Measurements from ENCODE around the gene FBXO2. TPM values are rescaled to one million over a fixed set of nuclear protein-coding genes. Genes with fewer than 3 reads are reported as not detected.

FBXO2 gene, protein sequence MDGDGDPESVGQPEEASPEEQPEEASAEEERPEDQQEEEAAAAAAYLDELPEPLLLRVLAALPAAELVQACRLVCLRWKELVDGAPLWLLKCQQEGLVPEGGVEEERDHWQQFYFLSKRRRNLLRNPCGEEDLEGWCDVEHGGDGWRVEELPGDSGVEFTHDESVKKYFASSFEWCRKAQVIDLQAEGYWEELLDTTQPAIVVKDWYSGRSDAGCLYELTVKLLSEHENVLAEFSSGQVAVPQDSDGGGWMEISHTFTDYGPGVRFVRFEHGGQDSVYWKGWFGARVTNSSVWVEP
- 22.0 TPM for total RNA-seq

DNA sequence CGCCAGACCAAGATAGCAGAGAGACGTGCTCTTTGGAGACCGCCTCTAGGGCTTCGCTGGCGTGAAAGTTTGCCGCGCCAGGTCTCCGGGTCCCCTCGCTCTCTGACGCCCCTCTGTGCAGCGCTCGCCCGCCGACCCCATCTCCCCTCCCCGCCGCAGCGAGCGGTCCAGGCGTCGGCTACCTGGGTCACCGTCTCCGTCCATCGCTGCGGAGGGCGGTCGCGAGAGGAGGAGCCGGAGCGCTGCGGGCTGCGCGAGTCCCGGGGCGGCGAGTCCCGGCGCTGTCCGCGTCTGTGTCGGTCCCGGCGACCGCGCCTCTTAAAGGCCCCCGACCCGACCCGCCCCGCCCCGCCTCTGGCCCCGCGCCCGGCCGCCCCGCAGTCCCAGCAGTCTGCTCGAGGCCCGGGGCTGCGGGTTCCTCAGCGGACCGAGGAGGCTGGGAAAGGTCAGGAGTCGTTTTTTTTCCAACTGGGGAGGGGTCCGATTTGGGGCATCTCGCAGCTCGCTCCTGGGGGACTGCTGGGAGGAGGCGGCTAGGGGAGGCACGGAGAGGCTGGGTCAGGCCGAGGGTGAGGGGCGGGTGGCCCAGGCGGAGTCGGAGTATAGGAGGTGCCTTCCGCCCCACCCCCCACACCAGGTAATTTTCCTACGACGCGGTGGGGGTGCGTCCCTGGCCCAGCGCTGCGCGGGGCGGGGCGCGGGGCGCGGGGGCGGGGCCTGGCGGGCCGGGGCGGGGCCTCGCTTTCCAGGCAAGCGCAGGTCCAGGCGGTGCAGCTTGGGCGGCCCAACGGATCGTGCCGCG is at the start of gene FBXO2, which contains the start of gene FBXO44:
Gene FBXO2, minus strand, starts transcription at position 293 of the 802 bp plus-strand sequence. Its CDS starts 89 bp downstream, at position 204.
Gene FBXO44, plus strand, starts transcription at position 741 of the 802 bp plus-strand sequence. CDS start 959 bp downstream, outside the sequence.
- peak; percentile 66 for DNase-seq (ENCODE audit: low spot score)

DNA sequence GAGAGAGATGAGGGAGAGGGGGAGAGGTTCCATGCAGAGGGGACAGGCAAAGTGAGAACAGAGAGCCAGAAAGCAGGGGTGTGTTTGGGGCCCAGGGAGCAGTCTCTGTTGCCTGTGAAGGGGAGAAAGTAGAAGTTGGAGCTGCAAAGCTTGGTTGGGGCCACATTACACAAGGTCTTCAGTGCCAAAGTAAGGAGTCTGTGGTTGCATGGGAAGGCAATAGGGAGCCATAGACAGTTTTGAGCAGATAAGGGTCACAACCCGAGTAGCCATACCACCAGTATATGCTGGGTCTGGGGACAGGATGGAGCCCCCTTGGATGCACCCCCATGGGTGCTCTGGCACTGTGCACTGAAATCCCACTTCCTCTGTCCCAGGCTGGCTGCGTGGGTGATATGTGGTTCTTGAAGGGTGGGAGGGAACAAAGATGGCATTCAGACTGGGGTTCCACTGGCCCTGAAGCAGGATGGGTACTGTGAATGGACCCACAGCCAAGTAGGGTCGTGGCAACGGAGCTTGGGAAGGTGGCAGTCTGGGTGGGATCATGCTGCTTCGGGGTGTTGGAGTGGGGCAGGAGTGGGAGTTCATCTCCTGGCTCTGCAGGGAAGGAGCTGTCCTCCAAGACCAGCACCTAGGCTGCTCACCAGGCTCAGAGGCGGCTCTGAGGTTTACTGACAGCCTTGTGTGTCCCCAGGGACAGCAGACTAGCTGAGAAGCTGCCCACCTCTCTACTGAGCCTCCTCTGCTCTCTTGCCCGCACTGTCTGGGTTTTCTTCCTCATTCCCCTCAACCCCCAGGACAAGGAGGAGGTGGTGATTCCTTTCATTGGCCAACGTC is 49.3 kb upstream of the FBXO2 start:
- no peak for DNase-seq (ENCODE audit: low spot score)

DNA sequence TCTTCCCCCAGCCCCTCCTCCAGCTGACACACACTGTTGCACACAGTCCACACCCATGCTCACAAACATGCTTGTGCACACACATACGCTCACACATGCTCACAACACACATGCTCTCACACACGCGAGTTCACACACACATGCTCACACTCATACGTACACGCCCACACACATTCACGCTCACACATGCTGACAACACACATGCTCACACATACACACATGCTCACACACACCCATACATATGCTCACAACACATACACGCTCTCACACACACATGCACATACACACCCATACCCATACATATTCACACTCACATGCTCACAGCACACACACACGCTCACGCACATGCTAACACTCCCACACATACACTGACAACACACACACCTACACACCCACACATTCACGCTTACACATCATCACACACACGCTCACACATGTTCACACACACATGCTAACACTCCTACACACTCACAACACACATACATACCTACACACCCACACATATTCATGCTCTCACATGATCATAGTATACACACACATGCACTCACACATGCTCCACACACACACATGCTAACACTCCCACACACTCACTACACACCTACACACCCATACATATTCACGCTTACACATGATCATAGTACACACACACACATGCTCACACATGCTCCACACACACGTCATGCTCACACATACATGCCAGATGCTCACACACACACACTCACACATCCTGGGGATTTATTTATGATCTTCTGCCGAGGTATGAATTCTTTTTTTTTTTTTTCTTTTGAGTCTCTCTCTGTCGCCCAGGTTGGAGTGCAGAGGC is 48.0 kb upstream of the FBXO2 start:
- no peak for DNase-seq (ENCODE audit: low spot score)

DNA sequence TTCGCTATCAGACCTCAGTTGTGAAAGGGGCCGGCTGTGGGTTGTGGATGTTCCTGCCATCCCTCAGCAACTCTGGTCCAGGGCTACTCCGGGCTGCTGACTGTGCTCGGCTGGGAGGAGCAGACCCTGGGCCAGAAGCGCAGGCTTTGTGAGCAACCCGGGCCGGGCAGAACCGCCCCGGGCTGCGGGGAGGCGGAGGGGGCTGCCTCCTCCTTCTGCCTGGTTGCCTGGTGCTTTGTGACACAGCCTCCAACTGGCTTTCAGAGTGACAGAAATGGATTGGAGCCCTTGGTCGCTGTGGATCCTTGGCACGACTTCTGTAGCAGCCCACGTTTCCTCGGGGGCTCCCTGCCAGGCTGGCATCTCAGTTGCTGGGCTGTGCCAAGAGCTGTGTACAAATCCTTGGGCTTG is 47.3 kb upstream of the FBXO2 start:
- DNase-seq (ENCODE audit: low spot score): no peak

DNA sequence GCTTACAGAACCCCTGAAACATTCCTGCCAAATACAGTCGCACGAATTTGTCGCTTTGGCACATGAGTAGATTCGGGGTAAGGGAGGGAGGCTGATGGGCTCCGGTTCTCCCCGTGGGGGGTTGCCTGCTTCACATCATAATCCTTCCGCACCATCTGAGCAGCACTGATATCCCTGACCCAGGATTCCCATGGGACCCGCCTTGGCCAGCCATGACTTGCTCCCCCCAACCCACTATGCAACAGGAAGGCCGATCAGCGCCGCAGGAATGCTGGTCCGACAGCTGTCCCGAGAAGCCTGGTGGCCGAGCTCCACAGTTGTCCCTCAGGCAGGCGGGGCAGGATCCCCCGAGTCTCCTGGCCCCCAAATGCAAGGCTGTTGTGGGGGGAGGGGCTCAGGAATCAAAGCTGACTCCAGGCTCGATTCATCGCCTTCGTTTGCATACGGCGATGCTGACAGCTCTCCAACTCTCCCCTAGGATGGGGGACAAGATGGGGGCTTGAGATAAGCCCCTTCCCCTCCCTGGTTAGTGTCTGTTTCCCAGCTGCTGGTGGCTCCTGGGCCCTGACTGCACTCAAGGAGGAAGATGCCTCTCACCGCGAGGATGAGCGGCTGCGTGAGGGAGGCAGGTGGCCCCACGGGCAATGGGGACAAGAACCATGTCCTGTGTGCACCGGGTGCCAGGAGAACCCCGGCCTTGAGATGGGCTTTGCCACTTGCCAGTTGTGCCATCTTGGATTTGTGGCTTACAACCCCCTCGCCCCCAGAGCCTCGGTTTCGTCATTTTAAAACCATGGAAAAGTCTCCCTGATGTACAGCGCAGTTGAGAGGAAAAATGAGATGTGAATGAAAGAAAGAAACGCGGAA is 46.6 kb upstream of the FBXO2 start:
- DNase-seq (ENCODE audit: low spot score): no peak

DNA sequence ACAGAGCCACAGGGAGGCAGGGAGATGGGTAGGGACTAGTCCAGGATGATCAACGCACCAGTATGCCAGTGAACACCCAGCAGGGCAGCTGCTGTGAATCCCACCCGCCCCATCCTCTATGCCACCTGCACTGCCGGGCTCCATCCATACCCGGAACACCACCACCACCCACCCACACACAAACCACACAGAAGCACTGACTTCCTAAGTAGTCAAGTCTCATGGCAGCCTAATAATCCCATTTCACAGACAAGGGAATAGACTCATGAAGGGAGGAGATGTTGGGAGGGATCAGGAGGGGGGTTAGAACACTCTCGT is 43.6 kb upstream of the FBXO2 start:
- no peak for DNase-seq (ENCODE audit: low spot score)

DNA sequence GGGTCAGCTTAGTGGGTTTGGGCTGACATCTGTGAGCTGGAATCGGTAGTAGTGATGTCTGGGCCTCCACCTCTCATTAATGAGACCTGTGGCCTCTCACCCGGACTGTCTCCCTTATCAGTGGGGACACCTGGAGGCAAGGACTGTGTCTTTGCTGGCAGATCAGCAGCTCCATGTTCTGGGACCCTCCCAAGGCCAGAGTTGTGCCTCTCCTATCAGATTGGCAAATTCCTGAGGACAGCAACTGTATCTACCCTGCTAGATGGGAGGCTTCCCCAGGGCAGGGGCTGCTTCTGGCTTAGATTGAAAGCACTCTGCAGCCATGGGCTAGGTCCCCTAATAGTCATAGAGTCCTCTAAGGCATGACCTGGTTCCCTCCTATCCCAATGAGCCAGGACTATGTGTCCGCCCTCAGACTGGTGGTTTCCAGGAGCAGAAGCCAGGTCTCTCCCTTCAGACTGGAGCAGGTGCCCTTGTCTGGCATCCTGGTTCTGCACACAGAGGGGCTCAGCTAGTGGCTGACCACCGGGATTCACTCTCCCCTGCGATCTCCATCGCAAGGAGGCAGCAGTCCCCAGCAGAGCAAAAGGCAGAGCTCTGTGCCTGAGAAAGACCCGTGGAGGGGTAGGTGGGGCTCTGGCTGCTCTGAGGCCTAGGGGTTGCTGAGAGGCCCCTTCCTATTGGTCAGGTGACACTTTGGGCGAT is 43.1 kb upstream of the FBXO2 start:
- DNase-seq (ENCODE audit: low spot score): no peak

DNA sequence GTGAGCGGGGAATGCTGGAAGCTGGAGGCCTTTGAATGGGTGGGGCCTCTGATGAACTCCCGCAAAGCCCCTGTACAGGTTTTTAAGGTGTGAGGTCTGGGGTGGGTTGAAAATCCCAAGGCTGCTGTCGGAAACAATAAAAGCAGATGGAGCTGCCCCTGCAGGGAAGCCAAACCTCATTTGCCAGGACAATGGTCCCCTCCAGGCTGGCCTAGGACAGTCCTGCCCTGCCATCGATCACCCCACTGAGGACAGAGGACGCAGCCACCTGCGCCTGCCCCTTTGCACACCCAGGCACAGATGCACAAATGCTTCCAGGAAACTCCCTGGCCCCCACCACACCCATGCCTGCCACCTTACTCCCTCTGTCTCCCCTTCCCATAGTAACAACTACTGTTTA is 41.6 kb upstream of the FBXO2 start:
- DNase-seq (ENCODE audit: low spot score): no peak

DNA sequence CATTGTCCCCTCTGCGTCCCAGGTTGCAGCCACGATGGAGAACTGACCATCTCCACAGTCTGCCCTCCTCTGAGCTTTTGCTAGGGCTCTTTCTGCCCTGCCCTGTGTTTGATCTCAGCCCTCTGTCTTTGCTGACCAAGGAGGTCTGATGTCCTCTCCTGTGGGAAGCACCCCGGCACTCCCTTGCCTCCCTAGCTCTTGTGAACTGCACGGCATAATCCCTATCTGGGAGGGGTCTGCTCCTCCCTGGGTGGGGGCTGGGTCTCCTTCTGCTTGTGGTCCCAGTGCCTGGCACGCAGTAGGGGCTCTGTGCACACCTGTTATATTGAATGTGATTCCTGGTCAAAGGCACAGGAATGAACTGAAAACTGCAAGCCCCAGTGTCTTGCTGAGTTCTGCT is 39.7 kb upstream of the FBXO2 start:
- no peak for DNase-seq (ENCODE audit: low spot score)

DNA sequence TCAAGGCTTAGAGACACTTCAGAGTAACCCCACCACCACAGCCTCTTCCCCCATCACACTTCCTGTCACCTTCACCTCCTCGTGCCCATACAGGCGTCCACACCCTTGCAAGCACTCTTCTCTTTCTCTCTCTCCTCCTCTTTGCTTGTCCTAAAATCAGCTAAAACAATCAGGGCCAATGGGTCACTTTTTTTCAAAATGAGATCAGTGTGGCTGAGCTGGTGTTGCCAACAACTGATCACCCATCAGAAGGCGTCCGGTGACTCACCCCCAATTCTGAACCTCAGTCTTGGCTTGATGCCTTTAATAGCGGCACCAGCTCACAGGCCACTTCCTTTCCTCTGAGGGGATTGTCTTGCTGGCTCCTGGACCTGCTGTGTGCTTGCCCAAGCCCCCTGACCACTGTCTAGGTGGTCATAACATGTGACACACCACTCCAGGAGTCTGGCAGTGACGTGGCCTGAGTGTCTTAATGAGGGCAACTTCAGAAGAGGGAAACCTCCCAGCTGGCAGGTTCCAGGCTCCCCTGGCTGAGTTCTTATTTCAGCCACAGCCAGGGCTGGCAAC is 38.9 kb upstream of the FBXO2 start:
- DNase-seq (ENCODE audit: low spot score): no peak

DNA sequence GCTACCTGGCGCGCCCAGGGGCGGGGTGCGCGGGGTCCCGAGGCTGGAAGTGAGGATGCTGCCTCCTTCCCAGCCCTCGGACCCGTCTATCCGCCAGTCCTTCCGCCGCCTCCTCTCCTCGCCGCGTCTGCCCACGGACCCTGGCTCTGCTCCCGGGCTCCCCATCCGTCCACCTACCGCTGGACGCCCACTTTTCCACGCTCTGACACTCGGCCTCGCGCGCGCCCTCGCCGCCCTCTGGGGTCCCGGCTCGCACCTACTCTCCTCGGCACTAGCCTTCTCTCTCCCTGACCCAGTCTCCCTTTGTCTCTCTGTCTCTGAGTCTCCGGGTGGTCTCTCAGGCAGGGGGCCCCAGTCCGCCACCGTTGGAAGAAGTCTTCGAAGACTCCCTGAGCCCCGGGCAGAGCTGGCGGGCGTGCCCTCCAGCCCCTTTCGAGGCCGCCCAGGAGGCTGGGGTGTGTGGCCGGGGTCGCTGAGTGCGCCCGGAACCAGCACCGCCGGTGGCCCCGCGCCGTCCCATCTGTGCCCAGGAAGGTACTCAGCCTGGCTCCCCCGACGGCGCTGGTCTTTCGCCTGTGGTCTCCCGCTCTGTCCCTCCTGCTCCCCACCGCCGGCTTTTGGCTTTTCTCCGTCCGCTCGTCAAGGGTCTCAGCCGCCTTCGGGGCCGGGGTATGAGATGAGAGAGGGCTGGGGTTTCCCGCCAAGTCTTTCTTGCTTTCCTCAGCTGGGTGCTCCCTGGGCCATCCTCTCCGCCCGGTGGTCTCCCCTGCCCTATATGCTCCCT is 37.9 kb upstream of the FBXO2 start:
- DNase-seq (ENCODE audit: low spot score): no peak

DNA sequence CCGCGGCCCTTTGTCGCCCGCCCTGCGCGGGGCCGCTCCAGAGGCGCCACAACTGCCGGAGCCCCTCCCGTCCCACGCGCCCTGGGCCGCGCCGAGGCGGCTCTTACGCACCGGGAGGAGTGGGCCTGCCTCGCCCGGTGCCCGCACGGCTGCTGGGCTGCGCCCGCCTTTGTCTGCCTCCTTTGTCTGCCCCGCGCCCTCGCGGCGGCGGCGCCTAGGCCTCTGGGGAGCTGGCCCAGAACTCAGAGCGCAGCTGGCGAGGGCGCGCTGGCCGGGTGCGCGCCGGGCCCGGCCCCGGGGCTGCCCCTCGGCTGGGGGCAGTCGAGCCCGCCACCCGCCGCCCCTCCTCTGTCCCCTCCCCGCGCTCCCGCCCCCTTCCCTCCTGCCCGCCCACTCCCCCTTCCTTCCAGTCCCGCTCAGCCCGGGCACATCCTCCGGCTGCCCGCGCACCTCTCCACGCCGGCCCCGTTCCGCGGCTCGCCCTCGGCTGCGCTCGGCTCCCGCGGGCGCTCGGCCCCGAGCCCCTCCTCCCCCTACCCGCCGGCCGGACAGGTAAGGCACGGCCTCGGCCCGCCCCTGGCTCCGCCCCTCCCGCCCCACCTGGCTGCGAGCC is 37.2 kb upstream of the FBXO2 start, which contains the start of gene DRAXIN:
Gene DRAXIN, plus strand, starts transcription at position 409 of the 613 bp plus-strand sequence. CDS start 14,549 bp downstream, outside the sequence.
- no peak for DNase-seq (ENCODE audit: low spot score)

DNA sequence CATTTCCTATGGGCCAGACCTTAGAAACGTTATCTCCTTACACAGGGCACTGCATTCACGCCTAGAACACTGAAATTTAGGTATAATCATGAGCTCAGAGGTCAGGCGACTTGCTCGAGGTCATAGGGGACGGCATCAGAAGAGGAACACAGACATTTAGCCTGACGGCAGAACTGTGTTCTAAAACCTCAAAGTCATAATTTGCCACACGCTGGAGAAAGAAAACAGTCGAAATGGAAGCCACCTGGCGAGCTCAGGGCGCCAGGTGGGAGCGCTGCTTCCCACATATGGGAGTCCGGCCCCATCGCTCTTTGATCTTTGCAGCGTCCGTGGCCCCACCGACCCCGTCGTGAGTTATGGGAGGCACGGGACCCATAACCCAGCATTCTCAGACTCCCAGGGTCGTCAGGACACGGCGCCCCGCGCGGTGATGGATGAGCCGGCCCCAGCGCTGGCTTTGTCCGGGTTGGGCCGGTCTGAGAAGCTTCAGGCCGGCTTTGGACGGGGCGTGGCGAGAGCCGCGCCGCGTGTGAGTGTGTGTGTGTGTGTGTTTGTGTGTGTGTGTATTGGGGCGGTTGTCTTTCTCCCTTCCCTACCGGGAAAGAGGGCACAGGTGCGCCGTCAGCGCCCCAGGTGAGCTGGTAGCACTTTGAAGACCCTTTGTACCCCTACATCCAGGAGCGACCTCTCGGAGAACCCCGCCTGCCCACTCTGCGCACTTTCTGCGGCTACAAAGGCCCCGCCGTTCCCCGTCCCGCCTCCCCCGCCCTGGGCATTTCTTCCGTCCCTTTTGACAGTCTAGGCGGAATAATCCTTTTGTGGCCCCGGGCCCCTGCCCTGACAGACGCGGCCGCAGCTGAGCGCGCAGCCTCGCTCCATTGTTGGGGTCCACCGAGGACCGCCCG is 36.4 kb upstream of the FBXO2 start:
- no peak for DNase-seq (ENCODE audit: low spot score)

DNA sequence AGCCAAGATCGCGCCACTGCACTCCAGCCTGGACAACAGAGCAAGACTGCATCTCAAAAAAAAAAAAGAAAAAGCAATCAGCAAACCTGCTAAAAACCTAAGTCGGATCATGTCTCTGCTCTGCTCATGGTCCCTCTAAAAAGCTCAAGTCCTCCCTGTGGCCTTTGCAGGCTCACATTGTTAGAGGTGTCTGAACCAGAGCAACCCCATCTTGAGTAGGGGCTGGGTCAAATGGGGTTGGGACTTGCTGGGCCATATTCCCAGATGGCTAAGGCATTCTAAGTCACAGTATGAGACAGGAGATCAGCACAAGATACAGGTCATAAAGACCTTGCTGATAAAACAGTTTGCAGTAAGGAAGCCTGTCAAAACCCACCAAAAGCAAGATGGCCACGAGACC is 34.3 kb upstream of the FBXO2 start:
- no peak for DNase-seq (ENCODE audit: low spot score)

DNA sequence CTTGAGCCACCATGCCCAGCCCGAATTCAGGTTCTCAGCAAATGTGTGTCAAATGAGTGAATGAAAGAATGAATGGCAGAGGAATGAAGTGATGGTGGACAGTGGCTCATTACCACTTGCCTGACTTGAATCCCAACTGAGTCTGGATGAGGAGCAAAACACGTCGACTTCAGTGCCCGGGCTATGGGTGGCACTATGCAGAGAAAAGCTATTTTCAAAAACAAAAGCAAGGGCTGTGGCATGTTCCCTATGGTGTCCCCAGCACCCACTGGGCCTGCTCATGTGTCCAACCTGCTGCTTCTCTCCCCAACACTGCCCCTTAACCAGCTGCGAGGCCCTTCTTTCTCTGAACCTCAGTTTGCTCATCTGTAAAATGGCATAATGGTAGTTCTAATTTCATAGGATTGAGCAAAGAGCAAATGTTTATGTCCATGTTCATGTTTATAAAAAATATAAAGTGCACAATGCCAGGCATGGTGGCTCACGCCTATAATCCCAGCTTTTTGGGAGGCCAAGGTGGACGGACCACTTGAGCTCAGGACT is 31.1 kb upstream of the FBXO2 start:
- no peak for DNase-seq (ENCODE audit: low spot score)

DNA sequence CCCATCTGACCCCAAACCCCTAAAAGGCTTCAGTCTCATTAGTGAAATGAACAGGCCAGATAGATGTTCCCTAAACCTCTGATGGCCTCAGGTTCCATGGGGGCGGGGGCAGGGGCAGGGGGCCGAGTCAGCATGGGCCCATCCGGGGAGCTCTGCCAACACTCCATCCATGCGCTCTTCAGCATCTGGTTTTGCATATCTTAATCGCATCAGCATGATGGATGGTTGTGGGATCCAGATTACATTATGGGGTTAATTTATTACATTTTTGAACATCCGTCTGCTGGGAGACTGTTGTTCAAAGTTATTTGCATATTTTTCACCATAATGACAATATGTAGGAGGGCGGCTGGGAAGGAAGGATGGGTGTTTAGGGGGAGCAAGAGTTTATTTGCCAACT is 29.8 kb upstream of the FBXO2 start:
- no peak for DNase-seq (ENCODE audit: low spot score)

DNA sequence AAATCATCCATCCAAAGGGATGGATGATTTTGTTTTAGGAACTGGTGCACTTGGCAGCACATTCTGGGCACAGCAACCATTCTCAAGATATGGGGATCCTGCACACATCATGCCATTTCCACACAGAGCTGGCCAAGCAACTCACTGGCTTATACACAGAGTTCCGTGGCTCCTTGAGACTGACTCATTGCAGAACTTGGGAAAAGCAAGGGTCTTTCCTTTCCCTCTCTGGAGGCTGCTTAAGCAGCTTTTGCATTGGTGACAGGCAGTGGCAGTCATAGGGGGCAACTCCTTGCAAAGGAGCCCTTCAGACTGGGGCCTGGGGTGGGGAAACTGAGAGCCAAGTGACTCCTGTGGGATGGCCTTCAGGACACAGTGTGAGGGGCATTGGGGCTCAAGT is 28.6 kb upstream of the FBXO2 start:
- no peak for DNase-seq (ENCODE audit: low spot score)

All from mucosa of gallbladder (tissue), 1 donor.